Measurements from ENCODE around the gene SBF2.

SBF2 gene

DNA sequence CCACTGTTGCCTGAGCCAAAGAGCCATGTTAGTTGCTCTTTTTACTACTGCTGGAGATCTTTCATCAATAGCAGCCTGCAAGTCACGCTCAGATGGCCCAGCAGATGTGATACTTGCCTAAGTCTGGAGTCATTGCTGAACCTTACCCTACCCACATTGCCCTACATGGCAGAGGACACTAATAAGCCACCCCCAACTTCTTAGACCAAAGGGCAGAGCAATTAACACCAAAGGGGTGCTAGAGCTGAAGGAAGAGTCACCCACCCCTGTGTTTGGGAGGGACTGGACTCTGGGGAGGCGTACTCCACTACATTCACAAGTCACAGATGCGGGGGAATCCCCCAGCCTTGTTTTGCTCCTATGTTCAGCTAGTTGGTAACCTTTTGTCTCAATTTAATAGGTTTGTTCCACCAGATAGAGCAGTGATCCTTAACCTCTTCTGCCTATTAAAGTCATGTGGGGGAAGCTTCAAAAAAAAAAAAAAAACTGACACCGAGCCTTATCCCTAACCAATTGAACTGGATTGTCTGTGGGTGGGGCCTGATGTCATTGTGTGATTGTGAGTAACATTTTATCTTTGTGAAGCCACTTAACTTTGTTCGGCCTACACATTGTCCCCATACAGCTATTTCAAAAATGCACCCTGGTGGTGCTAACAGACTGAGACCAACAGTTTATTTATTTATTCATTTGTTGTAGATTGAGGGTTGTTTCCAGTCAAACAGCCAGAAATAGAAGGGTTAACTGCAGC, 23.9 kb upstream of the SBF2 start:
- DNase-seq (ENCODE audit: low spot score): no peak

- DNase-seq (ENCODE audit: low spot score): no peak
Measured at GRCh38 chr11:10317151-10317755, 23.2 kb upstream of the SBF2 start.

DNA sequence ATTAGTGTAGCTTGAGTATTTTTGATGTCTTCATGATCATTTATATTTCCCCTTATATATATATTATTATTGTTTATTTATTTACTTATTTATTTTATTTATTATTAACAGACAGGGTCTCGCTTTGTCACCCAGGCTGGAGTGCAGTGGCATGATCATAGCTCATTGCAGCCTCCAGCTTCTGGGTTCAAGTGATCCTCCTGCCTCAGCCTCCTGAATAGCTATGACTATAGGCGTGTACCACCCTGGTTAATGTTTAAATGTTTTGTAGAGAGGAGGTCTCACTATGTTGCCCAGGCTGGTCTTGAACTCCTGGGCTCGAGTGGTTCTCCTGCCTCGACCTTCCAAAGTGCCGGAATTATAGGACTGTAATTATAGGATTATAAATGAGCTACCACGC, 21.1 kb upstream of the SBF2 start:
- no peak for DNase-seq (ENCODE audit: low spot score)

DNA sequence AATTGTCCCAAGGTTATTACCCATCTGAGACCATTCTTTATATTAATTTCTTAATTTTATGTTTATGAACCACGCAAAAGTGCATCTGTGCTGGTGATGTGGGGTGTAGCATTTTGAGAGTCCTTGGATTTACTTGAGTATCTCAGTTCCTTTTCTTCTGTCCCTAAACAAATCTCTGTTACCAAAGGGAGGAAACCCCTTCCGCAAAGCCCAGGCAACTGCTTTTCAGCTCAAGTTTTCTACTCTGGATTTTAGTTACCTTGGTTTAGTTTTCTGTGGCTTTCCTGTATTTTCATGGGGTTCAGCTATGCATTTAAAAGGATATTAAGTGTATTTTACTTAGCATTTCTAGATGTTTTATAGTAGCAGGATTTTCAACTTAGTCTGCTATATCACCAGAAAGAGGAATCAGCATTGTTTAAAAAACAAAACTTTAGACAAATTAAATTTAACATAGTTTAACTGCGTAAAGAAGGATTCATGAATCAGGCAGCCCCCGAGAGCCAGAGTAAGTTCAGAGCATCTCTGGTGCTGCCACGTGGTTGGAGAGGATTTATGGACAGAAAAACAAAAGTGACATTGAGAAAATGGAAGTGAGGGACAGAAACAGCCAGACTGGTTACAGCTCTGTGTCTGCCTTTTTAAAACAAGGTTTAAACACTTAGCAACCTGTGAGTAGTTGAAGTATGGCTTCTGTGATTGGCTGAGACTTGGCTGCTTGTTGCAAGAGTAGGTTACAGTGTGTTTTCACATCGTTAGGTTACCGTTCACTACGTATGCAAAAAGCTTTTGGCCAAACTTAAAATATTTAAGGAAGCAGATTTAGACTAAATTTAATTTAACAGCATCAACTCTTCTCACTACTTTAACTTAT, 20.4 kb upstream of the SBF2 start:
- DNase-seq (ENCODE audit: low spot score): peak; percentile 77

DNA sequence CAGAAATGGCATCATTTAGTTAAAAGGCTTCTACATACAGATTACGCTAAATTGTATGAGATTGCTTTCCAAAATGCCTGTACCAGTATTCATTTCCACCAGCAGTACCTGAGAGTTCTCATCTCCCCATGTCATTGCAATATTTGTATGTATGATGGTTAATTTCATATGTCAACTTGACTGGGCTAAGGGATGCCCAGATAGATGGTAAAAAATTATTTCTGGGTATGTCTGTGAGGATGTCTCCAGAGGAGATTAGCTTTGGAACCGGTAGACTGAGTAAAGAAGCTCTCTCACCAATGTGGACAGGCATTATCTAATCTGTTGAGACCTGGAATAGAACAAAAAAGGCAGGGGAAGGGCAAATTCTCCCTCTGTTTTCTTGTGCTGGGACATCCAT, 17.8 kb upstream of the SBF2 start:
- DNase-seq (ENCODE audit: low spot score): no peak

DNA sequence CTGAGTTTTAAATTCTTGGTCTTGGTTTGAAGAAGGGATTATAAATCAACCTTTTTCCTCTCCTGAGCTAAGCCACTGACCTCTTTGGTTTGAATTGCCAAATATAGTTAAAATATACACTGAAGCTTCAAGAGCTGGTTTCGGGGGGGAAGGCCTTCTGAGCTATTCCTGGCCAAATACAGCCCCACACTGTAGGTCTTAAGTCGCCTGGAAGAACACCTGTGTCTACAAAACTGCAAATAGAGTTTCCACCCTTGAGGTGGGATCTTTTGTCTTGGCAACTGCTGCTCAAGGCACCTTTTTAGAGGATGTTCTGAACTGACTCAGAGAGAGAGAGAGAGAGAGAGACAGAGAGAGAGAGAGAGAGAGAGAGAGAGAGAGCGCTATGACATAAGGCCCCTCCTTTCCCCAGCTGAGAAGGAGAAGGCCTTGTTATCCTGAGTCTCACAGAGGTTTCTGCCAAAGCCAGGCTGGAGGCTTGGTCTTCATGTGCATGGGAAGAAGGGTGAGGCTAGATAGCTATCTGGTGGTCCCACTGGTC, 16.4 kb upstream of the SBF2 start:
- no peak for DNase-seq (ENCODE audit: low spot score)

GRCh38 chr11:10309163-10310093, 15.4 kb upstream of the SBF2 start:
- DNase-seq (ENCODE audit: low spot score): peak; percentile 65

DNA sequence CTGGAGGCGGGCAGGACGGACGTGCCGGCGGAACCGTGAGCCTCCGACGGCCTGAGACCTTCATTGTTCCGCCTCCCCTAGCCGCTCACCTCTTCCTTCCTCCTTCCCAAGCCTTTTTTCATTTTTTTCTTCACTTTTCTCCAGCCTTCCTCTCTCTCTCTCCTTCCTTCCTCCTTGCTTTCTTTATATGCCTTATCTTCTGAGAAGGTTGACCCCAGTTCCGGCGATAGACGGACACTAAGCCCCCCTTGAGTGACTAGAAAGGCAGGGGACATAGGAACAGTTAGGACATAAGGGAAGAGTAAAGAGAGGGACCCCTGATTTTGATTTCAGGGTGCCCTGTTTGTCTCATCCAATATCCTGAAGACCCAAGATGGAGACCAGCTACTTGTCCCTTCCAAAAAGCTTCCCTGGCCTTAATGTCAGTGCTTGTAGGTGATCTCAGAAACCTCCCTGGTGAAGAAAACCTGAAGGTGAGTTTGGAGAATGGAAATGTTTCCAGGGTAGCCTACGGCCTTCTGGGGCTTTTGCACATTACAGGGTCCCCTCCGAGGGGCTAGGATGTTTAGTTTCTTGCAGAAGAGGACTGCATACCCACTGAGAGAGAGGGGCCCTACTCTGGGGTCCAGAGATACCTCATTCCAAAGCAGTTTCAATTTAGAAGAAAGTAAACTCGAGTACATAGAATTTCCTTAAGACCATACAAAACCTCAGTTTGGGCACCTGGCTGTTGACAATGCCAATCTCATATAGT, 14.4 kb upstream of the SBF2 start:
- DNase-seq (ENCODE audit: low spot score): no peak

DNA sequence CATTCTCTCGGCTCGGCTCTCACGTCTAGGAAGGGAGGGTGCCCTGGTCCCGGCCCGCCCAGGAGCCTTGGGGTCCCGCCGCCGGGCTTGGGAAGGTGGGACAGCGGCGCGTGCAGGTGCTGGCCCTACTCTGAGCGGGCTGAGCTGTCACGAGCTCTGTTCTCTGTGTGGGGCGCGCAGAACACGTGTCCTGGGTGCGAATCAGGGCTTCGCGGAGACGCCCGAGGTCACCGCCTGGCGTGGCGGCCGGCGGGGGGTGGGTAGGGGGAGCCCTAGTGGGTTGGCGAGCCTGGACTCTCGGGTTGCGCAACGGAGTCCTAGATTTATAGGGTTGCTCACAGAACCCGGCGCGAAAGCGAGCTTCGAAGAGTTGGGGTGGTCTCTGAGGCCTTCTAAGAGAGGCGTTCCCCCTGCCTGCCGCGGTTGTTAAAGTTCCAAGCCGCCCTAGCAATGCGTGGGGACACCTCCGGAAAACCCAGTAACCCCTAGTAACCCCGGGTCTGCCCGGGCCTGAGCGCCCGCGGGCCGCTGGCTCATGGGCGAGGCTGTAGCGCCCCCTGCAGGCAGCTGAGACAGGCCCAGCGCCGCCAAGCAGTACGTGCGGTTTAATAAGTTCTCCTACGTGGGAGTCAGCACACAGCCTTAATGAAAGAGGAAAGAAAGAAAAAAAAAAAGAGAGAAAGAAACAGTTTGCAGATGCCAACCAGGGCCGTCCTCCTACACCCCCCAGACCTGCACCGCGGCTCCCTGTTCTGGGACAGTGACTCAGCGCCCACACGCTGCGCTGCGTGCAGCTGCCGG, 13.6 kb upstream of the SBF2 start:
- DNase-seq (ENCODE audit: low spot score): peak; percentile 80

GRCh38 chr11:10307022-10307399, 13.0 kb upstream of the SBF2 start:
- DNase-seq (ENCODE audit: low spot score): no peak

- DNase-seq (ENCODE audit: low spot score): no peak
Measured at GRCh38 chr11:10305964-10306918, 12.2 kb upstream of the SBF2 start.

- no peak for DNase-seq (ENCODE audit: low spot score)
Measured at GRCh38 chr11:10305262-10305963, 11.4 kb upstream of the SBF2 start.

DNA sequence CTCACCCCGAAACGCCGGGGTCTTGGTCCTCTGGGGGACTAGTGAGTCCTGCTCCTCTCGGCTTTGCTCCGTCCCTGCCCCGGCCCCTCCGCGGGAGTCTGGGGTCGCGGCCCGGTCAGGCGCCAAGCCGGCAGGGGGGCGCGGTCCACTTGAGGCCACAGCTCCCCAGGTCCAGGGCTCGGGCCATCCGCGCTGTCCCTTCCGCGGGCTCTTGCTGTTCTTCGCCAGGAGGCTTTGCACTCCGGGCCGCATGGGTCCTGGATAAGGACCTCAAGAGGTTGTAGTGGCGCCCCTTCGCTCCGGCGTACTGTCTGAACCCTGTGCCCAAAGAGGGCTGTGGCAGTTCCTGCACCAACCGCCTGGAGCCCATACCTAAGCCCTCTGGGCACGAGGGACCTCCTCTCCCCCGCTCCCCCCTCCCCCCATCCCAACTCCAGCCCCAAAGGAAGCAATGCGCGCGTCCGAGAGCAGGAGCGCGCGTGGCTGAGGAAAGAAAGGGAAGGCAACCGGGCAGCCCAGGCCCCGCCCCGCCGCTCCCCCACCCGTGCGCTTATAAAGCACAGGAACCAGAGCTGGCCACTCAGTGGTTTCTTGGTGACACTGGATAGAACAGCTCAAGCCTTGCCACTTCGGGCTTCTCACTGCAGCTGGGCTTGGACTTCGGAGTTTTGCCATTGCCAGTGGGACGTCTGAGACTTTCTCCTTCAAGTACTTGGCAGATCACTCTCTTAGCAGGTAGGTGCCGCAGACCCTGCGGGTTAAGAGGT, 10.7 kb upstream of the SBF2 start, which contains the start of gene ADM:
Gene ADM, plus strand, starts transcription at position 579 of the 767 bp plus-strand sequence. CDS start 628 bp downstream, outside the sequence.
- DNase-seq (ENCODE audit: low spot score): peak; percentile 69

DNA sequence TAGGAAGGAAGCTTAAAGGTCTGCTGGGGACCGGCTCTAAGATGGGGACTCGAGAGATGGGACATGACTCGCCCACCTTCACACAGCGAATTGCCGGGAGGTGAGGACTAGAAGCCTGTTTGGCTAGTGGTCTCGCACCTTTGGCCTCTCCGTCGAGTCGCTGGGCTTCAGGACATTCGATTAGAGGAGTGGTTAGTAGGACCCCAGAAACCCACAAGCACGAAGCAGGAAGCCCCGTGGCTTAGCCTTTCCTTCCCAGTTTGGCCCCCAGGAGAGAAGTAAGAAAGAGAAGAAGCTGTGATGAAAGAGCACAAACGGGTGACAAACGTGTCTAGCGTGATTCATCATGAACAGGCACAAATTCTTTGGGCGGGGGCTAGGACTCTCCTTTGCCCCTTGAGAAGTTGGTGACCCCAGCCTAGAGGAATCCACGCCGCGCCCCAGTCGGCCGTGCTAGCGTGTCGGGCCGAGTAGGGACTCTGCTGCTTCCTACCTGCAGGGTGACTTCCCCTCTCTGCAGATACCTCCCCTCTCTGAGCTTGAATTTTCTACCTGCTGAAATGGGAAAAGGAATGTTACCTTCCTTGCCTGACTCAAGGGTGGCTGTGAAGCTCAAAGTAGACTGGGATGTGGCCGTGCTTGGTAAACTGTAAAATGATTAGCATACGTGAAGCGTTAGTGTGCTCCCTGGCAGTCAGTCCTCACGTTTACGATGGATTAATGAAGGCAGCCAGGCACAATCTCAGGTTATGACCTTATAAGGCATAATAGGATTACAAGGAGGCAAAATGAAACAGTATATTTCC, 9.7 kb upstream of the SBF2 start:
- no peak for DNase-seq (ENCODE audit: low spot score)

DNA sequence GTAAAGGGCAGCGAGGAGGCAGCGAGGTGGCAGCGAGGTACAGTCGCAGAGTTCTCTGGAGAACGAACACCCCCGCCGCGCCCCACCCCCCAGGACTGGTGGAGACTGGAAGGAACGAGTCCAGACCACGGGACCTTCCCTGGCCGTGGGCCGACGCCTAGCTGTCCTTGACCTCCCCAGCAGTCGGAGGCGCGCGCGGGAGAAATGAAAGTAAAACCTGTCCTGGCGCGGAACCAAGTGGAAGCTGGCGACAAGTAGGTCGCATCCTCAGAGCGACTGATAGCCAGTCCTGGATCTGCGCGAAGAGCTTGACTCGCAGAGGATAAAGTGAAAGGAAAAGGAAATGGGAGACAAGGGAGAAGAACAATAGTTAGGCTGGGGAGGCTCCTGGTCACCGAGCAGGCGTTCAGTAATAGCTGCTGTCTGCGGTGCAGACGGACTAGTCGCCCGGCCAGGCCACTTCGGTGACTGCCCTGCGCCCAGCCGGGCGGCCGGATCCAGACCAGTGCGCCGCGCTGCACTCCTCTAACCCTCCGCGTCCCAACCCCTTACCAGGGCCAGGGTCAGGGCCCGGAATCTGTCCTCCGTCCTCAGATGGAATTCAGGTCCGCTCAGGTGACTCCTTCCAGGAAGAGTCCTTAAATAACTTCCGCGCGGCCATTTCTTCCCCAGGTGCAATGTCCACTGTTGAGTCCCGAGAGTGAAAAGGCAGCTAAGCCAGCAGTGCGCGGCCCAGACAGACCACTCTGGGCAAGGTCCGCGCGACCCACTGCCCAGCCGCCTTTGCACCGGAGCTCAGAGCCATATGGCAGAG, 8.9 kb upstream of the SBF2 start:
- peak; percentile 68 for DNase-seq (ENCODE audit: low spot score)

DNA sequence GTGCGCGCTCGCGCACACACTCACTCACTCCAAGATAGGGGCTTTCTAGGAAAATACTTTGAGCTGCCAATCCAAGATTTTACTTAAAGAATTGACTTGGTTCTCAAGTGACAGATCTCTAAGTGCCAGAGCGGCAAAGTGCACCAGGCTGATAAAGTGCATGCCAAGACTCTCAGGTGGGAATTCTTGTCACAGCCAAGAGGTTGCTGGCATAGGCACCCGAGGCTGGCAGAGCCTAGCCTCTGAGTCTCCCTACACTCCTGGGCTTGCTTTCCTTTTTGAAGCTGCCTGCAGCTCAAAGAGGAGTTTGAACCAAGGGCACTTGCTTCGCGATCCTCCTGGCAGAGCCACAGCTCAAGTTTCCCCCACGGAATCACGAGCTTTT, 8.3 kb upstream of the SBF2 start:
- DNase-seq (ENCODE audit: low spot score): no peak
